HepG2 (cell line): ENCODE results near the gene NME7. TPM values are rescaled to one million over a fixed set of nuclear protein-coding genes. Genes with fewer than 3 reads are reported as not detected.

ENCODE experiments used
- ATAC-seq: fragments of 200-7000 bp; cut with Tn5 transposase; 3 replicates; pipeline ENCODE4 v1.9.1; 2020; ENCODE audit warnings: mild to moderate bottlenecking, moderate library complexity
- BruUV-seq: library from RNA; stranded (reverse); fragments of 400-500 nt; replicated peaks from 2 replicates; lab custom pipeline; 2021; lab: Mats Ljungman, UMichigan
- CTCF ChIA-PET: fragments of 300-600 bp; formaldehyde crosslinking; extraction: SDS; loops from one replicate; lab custom pipeline; 2021; ENCODE audit warnings: low total read pairs, inconsistent platforms, low intra/inter-chr PET ratio; lab: Yijun Ruan, JAX
- POLR2A ChIA-PET: fragments of 350-600 bp; sonication (Branson Sonifier 250); formaldehyde crosslinking; loops from one replicate; lab custom pipeline; 2020; ENCODE audit warnings: antibody characterized with exemption, inconsistent platforms; lab: Yijun Ruan, JAX
- DNase-seq: peaks from one replicate; pipeline ENCODE4 v3.0.0-alpha.2; 2015; ENCODE audit warnings: low spot score
- FAIRE-seq: peaks from 3 replicates; lab custom pipeline; 2011; peaks lifted over from hg19 to GRCh38; lab: Jason Lieb, UNC
- H2AFZ ChIP-seq: one replicate; pipeline ENCODE4 v1.6.1; 2011; ENCODE audit warnings: low read length, inconsistent platforms
- H3K27ac ChIP-seq: fragments of 300-600 bp; 3 replicates; pipeline ENCODE4 v1.8.0; 2011; ENCODE audit warnings: mixed run types, mild to moderate bottlenecking, mixed read lengths, low read length, inconsistent platforms; ENCODE audit not compliant: insufficient read depth; ENCODE audit errors: extremely low read length
- H3K27me3 ChIP-seq, 2 experiments: fragments of 200-600 bp in 1 of 2; 2 replicates in 1 of 2; 3 replicates in 1 of 2; pipeline versions ENCODE4 v1.6.0 to v1.8.0; 2011; ENCODE audit warnings: low read length in 2 of 2, mild to moderate bottlenecking in 2 of 2, moderate library complexity in 2 of 2, inconsistent platforms in 1 of 2; ENCODE audit not compliant: insufficient read depth in 2 of 2, control insufficient read depth in 1 of 2
- H3K36me3 ChIP-seq, 2 experiments: fragments of 200-600 bp in 1 of 2; replicated peaks in 1 of 2; 2 replicates in 1 of 2; 3 replicates in 1 of 2; pipeline versions ENCODE4 v1.5.1 to v1.8.0; 2011; ENCODE audit warnings: low read length in 2 of 2, inconsistent platforms in 1 of 2; ENCODE audit not compliant: insufficient read depth in 2 of 2, control insufficient read depth in 1 of 2
- H3K4me1 ChIP-seq: 2 replicates; pipeline ENCODE4 v1.5.1; 2012; ENCODE audit warnings: low read length, inconsistent platforms; ENCODE audit not compliant: insufficient read depth
- H3K4me2 ChIP-seq: 2 replicates; pipeline ENCODE4 v1.6.0; 2011; ENCODE audit warnings: low read depth, low read length, inconsistent platforms
- H3K4me3 ChIP-seq, 3 experiments: fragments of 200-600 bp in 1 of 3; sonication (generic), shearing (Covaris generic) in 1 of 3; replicated peaks in 1 of 3; 2 replicates each; pipeline ENCODE4 v1.5.1; 2011 to 2016; ENCODE audit warnings: low read length in 3 of 3, inconsistent platforms in 2 of 3, low read depth in 2 of 3, mild to moderate bottlenecking in 2 of 3, control low read depth in 1 of 3, mixed read lengths in 1 of 3; ENCODE audit not compliant: insufficient read depth in 1 of 3
- H3K79me2 ChIP-seq: one replicate; pipeline ENCODE4 v1.6.1; 2011; ENCODE audit warnings: low read length, inconsistent platforms; ENCODE audit not compliant: insufficient read depth
- H3K9ac ChIP-seq: 2 replicates; pipeline ENCODE4 v1.6.0; 2011; ENCODE audit warnings: mild to moderate bottlenecking, low read depth, low read length, inconsistent platforms; ENCODE audit not compliant: insufficient read depth
- H3K9me3 ChIP-seq: 2 replicates; pipeline ENCODE4 v1.5.1; 2012; ENCODE audit warnings: mild to moderate bottlenecking, low read length
- H4K20me1 ChIP-seq: 2 replicates; pipeline ENCODE4 v1.6.0; 2011; ENCODE audit warnings: inconsistent platforms, mild to moderate bottlenecking, low read length, moderate library complexity; ENCODE audit not compliant: insufficient read depth
- ELF1 ChIP-seq: sonication (generic); formaldehyde crosslinking; IDR thresholded peaks from 2 replicates; pipeline ENCODE4 v1.4.0; 2020; ENCODE audit warnings: missing genetic modification reagents
- HOXA3 ChIP-seq: sonication (generic); formaldehyde crosslinking; IDR thresholded peaks from 2 replicates; pipeline ENCODE4 v1.5.0; 2020; ENCODE audit warnings: missing genetic modification reagents
- MXD3 ChIP-seq: IDR thresholded peaks from 2 replicates; pipeline ENCODE4 v1.6.1; 2016; ENCODE audit warnings: mild to moderate bottlenecking, missing biosample characterization, missing genetic modification reagents
- NFYC ChIP-seq: IDR thresholded peaks from 2 replicates; pipeline ENCODE4 v1.6.1; 2016; ENCODE audit warnings: missing genetic modification reagents, missing compliant biosample characterization
- RFX5 ChIP-seq: IDR thresholded peaks from 2 replicates; pipeline ENCODE4 v1.6.1; 2011; ENCODE audit warnings: low read depth, low read length, improper control_type of control experiment
- TEAD3 ChIP-seq: optimal IDR thresholded peaks from 2 replicates; pipeline ENCODE3; 2016; ENCODE audit warnings: borderline replicate concordance
- ZIK1 ChIP-seq: sonication (generic); formaldehyde crosslinking; IDR thresholded peaks from 2 replicates; pipeline ENCODE4 v1.5.0; 2020; ENCODE audit warnings: mild to moderate bottlenecking, low read depth, missing genetic modification reagents, borderline replicate concordance
- ZNF20 ChIP-seq: sonication (generic); formaldehyde crosslinking; IDR thresholded peaks from 2 replicates; pipeline ENCODE4 v1.4.0; 2020; ENCODE audit warnings: mild to moderate bottlenecking, moderate library complexity, missing genetic modification reagents
- ZNF276 ChIP-seq: sonication (generic); formaldehyde crosslinking; IDR thresholded peaks from 2 replicates; pipeline ENCODE4 v1.4.0; 2020; ENCODE audit warnings: mild to moderate bottlenecking, low read depth, missing genetic modification reagents
- ZNF570 ChIP-seq: sonication (generic); formaldehyde crosslinking; IDR thresholded peaks from 2 replicates; pipeline ENCODE4 v1.4.0; 2020; ENCODE audit warnings: mild to moderate bottlenecking, missing genetic modification reagents, borderline replicate concordance
- ZNF737 ChIP-seq: sonication (generic); formaldehyde crosslinking; IDR thresholded peaks from 2 replicates; pipeline ENCODE4 v1.5.0; 2020; ENCODE audit warnings: missing genetic modification reagents, mild to moderate bottlenecking, borderline replicate concordance
- ZNF792 ChIP-seq: IDR thresholded peaks from 2 replicates; pipeline ENCODE4 v1.6.1; 2016
- WGBS: methylation state at CpG from one replicate; pipeline ENCODE4 v1.1.6; 2017; ENCODE audit warnings: low lambda C conversion rate; 5-methylcytosine and 5-hydroxymethylcytosine counted together
- in situ Hi-C: cut with HindIII; loops from 2 replicates; pipeline ENCODE4 v1.10.0; 2017; ENCODE audit warnings: low pct_unique_long_range_greater_than_20kb; ENCODE audit not compliant: extremely low pct_ligation_motif_present
- intact Hi-C: fragments of 100-400 bp; cut with micrococcal nuclease; formaldehyde crosslinking; loops from one replicate; pipeline ENCODE4 v1.10.0; 2022; ENCODE audit not compliant: unreplicated experiment
- polyA plus RNA-seq, 8 experiments: library from polyadenylated mRNA; depleted of rRNA in 3 of 8; stranded (reverse) in 7 of 8; unstranded in 1 of 8; fragments of >200 nt; fragmentation: Illumina TruSeq in 4 of 8; extraction: Trizol in 4 of 8; gene quantifications; 2 replicates each; pipeline versions ENCODE4 v1.2.1 to v1.2.3, GENCODE V29; 2011 to 2016; ENCODE audit warnings: low read depth in 4 of 8, missing spikeins in 1 of 8, mixed read lengths in 1 of 8; ENCODE audit not compliant: insufficient read depth in 1 of 8
- total RNA-seq, 5 experiments: library from RNA; depleted of rRNA; stranded (reverse); fragments of >200 nt; fragmentation: Illumina TruSeq; extraction: Trizol; gene quantifications; 2 replicates each; pipeline ENCODE4 v1.2.3, GENCODE V29; 2016; ENCODE audit warnings: low read depth in 1 of 5
- TF ChIP-seq, protein P1 (sequence below): sonication (generic); formaldehyde crosslinking; IDR thresholded peaks from 2 replicates; pipeline ENCODE4 v1.4.0; 2020; ENCODE audit warnings: mild to moderate bottlenecking, missing genetic modification reagents

The NME7 gene
- total and polyA plus RNA-seq, 2 of the 13 experiments (the other 11 are each of a cell fraction or from before 2014, with no cell fraction given): 9.4 to 22.5 TPM

- TF ChIP-seq NFYC (CRISPR knock-in tag): no peak
These were observed 266.9 kb downstream of the NME7 start (continued) for GRCh38 chr1:169100651-169101088.

DNA sequence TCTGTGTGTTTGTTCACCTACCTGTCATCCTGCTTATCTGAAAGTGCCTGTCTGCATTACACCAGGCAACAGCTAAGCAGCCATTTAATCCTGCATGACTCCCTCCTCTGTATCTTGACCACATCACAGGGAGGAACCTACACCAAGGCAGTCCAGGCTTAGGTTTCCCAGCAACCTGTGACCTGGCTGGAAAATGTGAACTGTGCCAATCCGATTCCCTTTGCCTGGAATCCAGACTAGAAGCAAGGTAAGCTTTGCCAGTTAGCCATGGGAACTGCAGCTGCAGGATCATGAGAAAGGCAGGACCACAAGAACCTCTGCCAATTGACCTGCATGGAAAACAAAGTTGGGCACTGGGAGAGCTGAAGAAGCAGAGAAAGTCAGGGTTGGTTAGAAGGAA, 267.4 kb downstream of the NME7 start:
- TF ChIP-seq ZNF792 (CRISPR knock-in tag) (no peak), RFX5 (peak; percentile 72; the same call in 1 of the 2 replicates)
- H3K4me1 ChIP-seq: peaks cover 57% of the 10 kb centered on the region
- no peak for DNase-seq
- no peak for ATAC-seq
- ChIA-PET CTCF (no interaction called here), POLR2A (no interaction called here)
- no peaks in the 10 kb centered on the region for H3K36me3 ChIP-seq
- BruUV-seq: no TSS peak
- no peaks in the 10 kb centered on the region for H3K9me3 ChIP-seq
- FAIRE-seq: no peak
- H3K4me2 ChIP-seq: peak overlapping the region; percentile 30; the same call in 1 of the 2 replicates
- H3K4me3 ChIP-seq: no peak overlapping the region
- intact Hi-C loops: loop anchor here (2.0 to 10.0 kb wide), 4 partner anchors 13 to 385 kb away; partner anchors contain the start of gene SLC19A2
- no peak overlapping the region for H3K27ac ChIP-seq
- WGBS: 8% methylated on average over 1 of the region's 1 CpG
- no peaks in the 10 kb centered on the region for H3K27me3 ChIP-seq
- in situ Hi-C loops: no loop called here
- H4K20me1 ChIP-seq: no peaks in the 10 kb centered on the region
- no peak overlapping the region for H2AFZ ChIP-seq
- no peaks in the 10 kb centered on the region for H3K79me2 ChIP-seq
- H3K9ac ChIP-seq: no peak overlapping the region

DNA sequence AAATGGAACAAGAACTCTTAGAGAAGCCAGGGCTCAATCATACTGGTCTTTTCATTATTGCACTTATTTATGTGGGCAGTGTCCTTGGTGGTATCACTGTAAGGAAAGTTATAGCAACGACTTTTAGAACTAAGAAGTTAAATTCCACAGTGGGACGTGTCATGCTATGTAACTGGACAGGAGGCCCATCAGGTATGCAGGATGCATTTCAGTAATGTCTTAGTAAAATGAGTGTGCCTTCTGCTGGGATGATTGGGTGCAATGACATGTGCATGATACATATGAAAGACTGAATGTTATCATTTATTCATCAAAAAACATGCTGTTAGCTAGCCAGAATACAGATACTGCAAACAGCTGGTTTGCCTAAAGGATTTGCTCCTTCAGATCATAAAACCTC, 268.0 kb downstream of the NME7 start:
- Histone ChIP-seq H3K4me2 (no peak overlapping the region), H3K4me1 (peaks cover 56% of the 10 kb centered on the region), H2AFZ (no peak overlapping the region), H4K20me1 (no peaks in the 10 kb centered on the region), H3K27me3 (no peaks in the 10 kb centered on the region), H3K79me2 (no peaks in the 10 kb centered on the region), H3K4me3 (no peak overlapping the region), H3K9ac (no peak overlapping the region), H3K27ac (no peak overlapping the region), H3K36me3 (no peaks in the 10 kb centered on the region), H3K9me3 (no peaks in the 10 kb centered on the region)
- TF ChIP-seq ZNF20 (CRISPR knock-in tag): no peak
- no peak for TF ChIP-seq MXD3 (CRISPR knock-in tag)
- TF ChIP-seq ZNF570 (CRISPR knock-in tag): no peak
- no peak for TF ChIP-seq ZNF737 (CRISPR knock-in tag)
- TF ChIP-seq ZIK1 (CRISPR knock-in tag): no peak
- no peak for TF ChIP-seq ELF1 (CRISPR knock-in tag)
- no peak for TF ChIP-seq HOXA3 (CRISPR knock-in tag)
- TF ChIP-seq, protein P1, sequence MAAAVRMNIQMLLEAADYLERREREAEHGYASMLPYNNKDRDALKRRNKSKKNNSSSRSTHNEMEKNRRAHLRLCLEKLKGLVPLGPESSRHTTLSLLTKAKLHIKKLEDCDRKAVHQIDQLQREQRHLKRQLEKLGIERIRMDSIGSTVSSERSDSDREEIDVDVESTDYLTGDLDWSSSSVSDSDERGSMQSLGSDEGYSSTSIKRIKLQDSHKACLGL (CRISPR knock-in tag): no peak
- no peak for TF ChIP-seq TEAD3 (CRISPR knock-in tag)
- TF ChIP-seq ZNF276 (CRISPR knock-in tag): no peak
- in situ Hi-C loops (no loop called here), intact Hi-C loops (no loop called here)
- ChIA-PET POLR2A (no interaction called here), CTCF (no interaction called here)
- ATAC-seq (no peak), FAIRE-seq (no peak), DNase-seq (no peak)
- WGBS: 46% methylated on average over 2 of the region's 2 CpGs
- BruUV-seq: no TSS peak
